Panc1 (cell line): ENCODE results near the gene SPAG5. TPM values are rescaled to one million over a fixed set of nuclear protein-coding genes. Genes with fewer than 3 reads are reported as not detected.

ENCODE experiments used
- ATAC-seq: fragments of 200-7000 bp; cut with Tn5 transposase; 2 replicates; pipeline ENCODE4 v1.9.1; 2020; ENCODE audit warnings: mild to moderate bottlenecking, moderate library complexity
- BruUV-seq: library from RNA; stranded (reverse); fragments of 400-500 nt; replicated peaks from 2 replicates; lab custom pipeline; 2021; lab: Mats Ljungman, UMichigan
- CTCF ChIA-PET: fragments of 300-600 bp; sonication (Branson Sonifier 250); formaldehyde crosslinking; loops from one replicate; lab custom pipeline; 2022; ENCODE audit warnings: antibody characterized with exemption; lab: Charles Lee
- POLR2A ChIA-PET: fragments of 300-600 bp; sonication (Branson Sonifier 250); formaldehyde crosslinking; loops from one replicate; lab custom pipeline; 2022; ENCODE audit warnings: antibody characterized with exemption; lab: Charles Lee
- DNase-seq: peaks from one replicate; pipeline ENCODE4 v3.0.0-alpha.2; 2010; ENCODE audit warnings: low read depth, low spot score
- H3K27ac ChIP-seq: 2 replicates; pipeline ENCODE4 v1.5.1; 2011; ENCODE audit warnings: mild to moderate bottlenecking, low read length, inconsistent platforms
- H3K27me3 ChIP-seq: fragments of 200-500 bp; sonication (Bioruptor generic); 2 replicates; pipeline ENCODE4 v1.6.0; 2014; ENCODE audit warnings: low read length, inconsistent platforms; ENCODE audit not compliant: control insufficient read depth, insufficient read depth
- H3K36me3 ChIP-seq: fragments of 200-500 bp; sonication (Bioruptor generic); 2 replicates; pipeline ENCODE4 v1.5.1; 2014; ENCODE audit warnings: inconsistent platforms, mild to moderate bottlenecking, low read length, moderate library complexity; ENCODE audit not compliant: control insufficient read depth, insufficient read depth
- H3K4me1 ChIP-seq: 2 replicates; pipeline ENCODE4 v1.5.1; 2011; ENCODE audit warnings: inconsistent platforms, mild to moderate bottlenecking, low read length, moderate library complexity; ENCODE audit not compliant: control insufficient read depth, insufficient read depth
- H3K4me3 ChIP-seq, 2 experiments: 2 replicates each; pipeline ENCODE4 v1.5.1; 2011 to 2012; ENCODE audit warnings: low read depth in 2 of 2, low read length in 2 of 2, mild to moderate bottlenecking in 2 of 2, inconsistent platforms in 1 of 2, moderate library complexity in 1 of 2
- H3K9me3 ChIP-seq: fragments of 200-500 bp; sonication (Bioruptor generic); 2 replicates; pipeline ENCODE4 v1.5.1; 2014; ENCODE audit warnings: low read depth, mild to moderate bottlenecking, inconsistent platforms, low read length, moderate library complexity; ENCODE audit not compliant: control insufficient read depth, insufficient read depth
- POLR2AphosphoS5 ChIP-seq: IDR thresholded peaks from 2 replicates; pipeline ENCODE4 v1.6.1; 2012; ENCODE audit warnings: mild to moderate bottlenecking, low read depth, low read length, moderate library complexity
- SIN3A ChIP-seq: IDR thresholded peaks from 2 replicates; pipeline ENCODE4 v1.6.1; 2012; ENCODE audit warnings: low read depth, mild to moderate bottlenecking, low read length, moderate library complexity, borderline replicate concordance; ENCODE audit not compliant: insufficient read depth
- TCF7L2 ChIP-seq: IDR thresholded peaks from 2 replicates; pipeline ENCODE4 v1.6.1; 2011; ENCODE audit warnings: mild to moderate bottlenecking, low read depth, low read length, inconsistent platforms
- in situ Hi-C: cut with HindIII; loops from 2 replicates; pipeline ENCODE4 v1.10.0; 2016; ENCODE audit warnings: low sequenced_read_pairs, low pct_unique_long_range_greater_than_20kb
- intact Hi-C: fragments of 100-400 bp; cut with micrococcal nuclease; formaldehyde crosslinking; loops from one replicate; pipeline ENCODE4 v1.10.0; 2022; ENCODE audit not compliant: unreplicated experiment
- total RNA-seq: library from RNA; stranded (reverse); gene quantifications from one replicate; pipeline ENCODE4 v1.2.1, GENCODE V29; 2021; ENCODE audit not compliant: unreplicated experiment
- TF ChIP-seq, protein P1 (sequence below): fragments of 450-650 bp; IDR thresholded peaks from 2 replicates; pipeline ENCODE4 v1.5.1; 2017; ENCODE audit warnings: mild to moderate bottlenecking

The SPAG5 gene
- total RNA-seq, 1 experiment from 2014 or later = 152 TPM

DNA sequence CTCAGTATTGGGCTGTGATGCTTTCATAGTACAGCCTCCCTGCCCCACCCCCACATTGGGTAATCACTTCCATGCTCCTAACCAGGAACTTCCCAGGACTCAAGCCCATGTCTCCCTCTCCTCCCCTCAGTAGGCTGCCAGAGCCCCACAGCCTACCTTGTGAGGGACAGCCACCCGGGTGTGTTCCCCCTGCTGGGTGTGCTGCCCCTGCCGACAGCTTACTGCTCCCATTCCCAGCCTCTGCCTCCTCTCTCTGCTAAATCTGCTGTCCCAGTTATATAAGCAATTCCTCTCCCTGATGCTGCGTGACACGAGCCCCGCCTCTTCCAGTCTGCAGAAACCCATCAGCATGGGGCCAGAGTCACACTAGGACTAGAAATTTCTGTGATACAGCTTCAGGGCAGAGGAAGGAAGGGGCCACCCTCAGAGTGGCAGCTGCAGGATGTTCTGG is 15.1 kb upstream of the SPAG5 start, which contains the start of gene RSKR:
Gene RSKR (minus strand): TSS at position 255 of the 451 bp plus-strand sequence. CDS start 24 bp downstream, at position 231.
- ChIA-PET CTCF (no interaction called here), POLR2A (no interaction called here)
- no peak for TF ChIP-seq POLR2AphosphoS5
- Histone ChIP-seq H3K4me3 (no peak within 1 kb of the TSS), H3K27ac (no peak within 1 kb of the TSS), H3K4me1 (no peaks in the 10 kb centered on the region), H3K36me3 (peaks cover 32% of the 10 kb centered on the region), H3K9me3 (no peaks in the 10 kb centered on the region), H3K27me3 (no peaks in the 10 kb centered on the region)
- intact Hi-C loops = no loop called here
- no TSS peak for BruUV-seq
- in situ Hi-C loops = no loop called here
- ATAC-seq = peak; percentile 16; the same call in 1 of the 2 replicates
- DNase-seq = no peak

DNA sequence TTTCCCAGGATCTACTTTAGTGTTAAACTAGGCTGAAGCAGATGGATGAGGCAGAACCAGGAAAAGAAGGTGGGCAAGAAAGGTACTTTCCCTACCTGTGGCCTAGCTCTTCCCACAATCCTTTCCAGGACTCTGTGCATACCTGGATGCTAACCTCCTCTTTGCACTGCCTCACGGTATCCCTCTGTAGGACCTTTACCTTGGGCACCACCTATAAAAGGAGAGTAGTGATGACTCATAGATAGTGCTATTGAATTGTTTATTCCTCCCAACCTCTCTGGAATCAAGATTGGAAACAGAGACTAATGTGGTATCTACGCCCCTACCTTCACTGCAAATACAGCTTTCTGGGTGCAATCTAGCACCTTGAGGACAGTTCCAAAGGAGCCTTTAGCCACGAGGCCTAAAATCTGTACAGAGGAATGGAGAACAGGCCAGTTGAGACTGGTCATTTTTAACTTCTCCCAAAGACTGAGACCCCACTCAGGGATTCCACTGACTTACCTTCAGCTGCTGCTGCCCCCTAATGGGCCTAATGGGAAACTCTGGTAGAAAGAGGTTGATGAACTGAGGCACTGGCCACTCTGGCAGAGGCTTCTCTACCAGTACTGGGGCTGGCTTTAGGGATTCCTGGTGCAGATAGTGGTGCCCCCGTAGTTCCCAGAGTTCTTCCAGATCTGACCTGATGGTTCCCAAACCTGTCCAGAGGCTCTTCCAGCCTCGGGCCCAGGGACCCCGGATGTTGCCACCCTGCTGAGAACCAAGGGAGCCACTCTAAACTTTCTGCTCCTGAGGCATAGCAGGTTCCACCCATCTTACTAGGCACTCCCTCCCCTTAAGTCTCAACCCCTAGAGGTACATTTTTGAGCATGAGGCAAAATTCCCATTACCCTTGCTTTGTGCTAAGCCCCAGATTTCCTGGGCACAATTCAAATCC is 14.4 kb upstream of the SPAG5 start:
- H3K4me3 ChIP-seq = no peak overlapping the region
- intact Hi-C loops (no loop called here), in situ Hi-C loops (no loop called here)
- H3K36me3 ChIP-seq = peaks cover 25% of the 10 kb centered on the region
- no peaks in the 10 kb centered on the region for H3K4me1 ChIP-seq
- POLR2A ChIA-PET = interaction anchor here (0.6 kb wide), 1 partner anchor 33 kb away, joined by 3 read pairs; no protein-coding TSS in a partner anchor
- peak; percentile 24 for DNase-seq
- no peaks in the 10 kb centered on the region for H3K27me3 ChIP-seq
- no TSS peak for BruUV-seq
- CTCF ChIA-PET = interaction anchor here (0.6 to 1.2 kb wide), 3 partner anchors 10 to 477 kb away, joined by 3 read pairs; no protein-coding TSS in a partner anchor
- no peaks in the 10 kb centered on the region for H3K9me3 ChIP-seq
- TF ChIP-seq, protein P1, sequence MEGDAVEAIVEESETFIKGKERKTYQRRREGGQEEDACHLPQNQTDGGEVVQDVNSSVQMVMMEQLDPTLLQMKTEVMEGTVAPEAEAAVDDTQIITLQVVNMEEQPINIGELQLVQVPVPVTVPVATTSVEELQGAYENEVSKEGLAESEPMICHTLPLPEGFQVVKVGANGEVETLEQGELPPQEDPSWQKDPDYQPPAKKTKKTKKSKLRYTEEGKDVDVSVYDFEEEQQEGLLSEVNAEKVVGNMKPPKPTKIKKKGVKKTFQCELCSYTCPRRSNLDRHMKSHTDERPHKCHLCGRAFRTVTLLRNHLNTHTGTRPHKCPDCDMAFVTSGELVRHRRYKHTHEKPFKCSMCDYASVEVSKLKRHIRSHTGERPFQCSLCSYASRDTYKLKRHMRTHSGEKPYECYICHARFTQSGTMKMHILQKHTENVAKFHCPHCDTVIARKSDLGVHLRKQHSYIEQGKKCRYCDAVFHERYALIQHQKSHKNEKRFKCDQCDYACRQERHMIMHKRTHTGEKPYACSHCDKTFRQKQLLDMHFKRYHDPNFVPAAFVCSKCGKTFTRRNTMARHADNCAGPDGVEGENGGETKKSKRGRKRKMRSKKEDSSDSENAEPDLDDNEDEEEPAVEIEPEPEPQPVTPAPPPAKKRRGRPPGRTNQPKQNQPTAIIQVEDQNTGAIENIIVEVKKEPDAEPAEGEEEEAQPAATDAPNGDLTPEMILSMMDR = peak; percentile 82
- TF ChIP-seq POLR2AphosphoS5 = no peak; the same call in 1 of the 2 replicates
- no peak overlapping the region for H3K27ac ChIP-seq
- ATAC-seq = peak; percentile 57; the same call in 1 of the 2 replicates

DNA sequence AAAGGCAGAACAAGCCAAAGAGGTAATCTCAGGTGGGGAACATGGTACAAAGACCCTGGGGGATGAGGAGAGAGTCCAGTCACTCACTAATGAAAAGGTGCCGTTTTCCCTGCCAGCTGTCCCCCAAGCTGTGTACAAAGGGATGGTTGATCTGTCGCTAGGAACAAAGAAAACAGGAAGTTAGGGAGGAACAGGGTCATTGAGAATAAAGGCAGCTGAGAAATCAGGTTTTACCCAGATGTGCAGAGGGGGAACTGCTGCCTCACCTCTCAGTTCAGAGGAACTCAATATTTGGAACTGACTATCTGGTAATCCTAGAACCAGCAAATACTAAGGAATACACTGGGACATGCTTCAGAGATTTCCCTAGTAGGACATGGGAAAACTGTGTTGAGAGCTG is 13.7 kb upstream of the SPAG5 start:
- CTCF ChIA-PET = interaction anchor here (1.2 kb wide), 1 partner anchor 10 kb away, joined by 3 read pairs; no protein-coding TSS in a partner anchor
- POLR2A ChIA-PET = interaction anchor here (0.6 kb wide), 1 partner anchor 32 kb away, joined by 3 read pairs; no protein-coding TSS in a partner anchor
- Histone ChIP-seq H3K27me3 (no peaks in the 10 kb centered on the region), H3K27ac (no peak overlapping the region), H3K36me3 (peaks cover 23% of the 10 kb centered on the region), H3K9me3 (no peaks in the 10 kb centered on the region), H3K4me1 (no peaks in the 10 kb centered on the region), H3K4me3 (no peak overlapping the region)
- TF ChIP-seq SIN3A = no peak
- no peak for TF ChIP-seq TCF7L2
- TF ChIP-seq, protein P1 = no peak
- BruUV-seq = no TSS peak
- intact Hi-C loops = no loop called here
- ATAC-seq = peak; percentile 3; the same call in 1 of the 2 replicates
- in situ Hi-C loops = no loop called here
- DNase-seq = no peak
